Measurements from ENCODE around the gene SAMD4A.
"Not testable (repeated sequence)": the region's sequence is repeated elsewhere in the genome, so short reads cannot be mapped to it uniquely, and the experiment has no call there.

SAMD4A gene

DNA sequence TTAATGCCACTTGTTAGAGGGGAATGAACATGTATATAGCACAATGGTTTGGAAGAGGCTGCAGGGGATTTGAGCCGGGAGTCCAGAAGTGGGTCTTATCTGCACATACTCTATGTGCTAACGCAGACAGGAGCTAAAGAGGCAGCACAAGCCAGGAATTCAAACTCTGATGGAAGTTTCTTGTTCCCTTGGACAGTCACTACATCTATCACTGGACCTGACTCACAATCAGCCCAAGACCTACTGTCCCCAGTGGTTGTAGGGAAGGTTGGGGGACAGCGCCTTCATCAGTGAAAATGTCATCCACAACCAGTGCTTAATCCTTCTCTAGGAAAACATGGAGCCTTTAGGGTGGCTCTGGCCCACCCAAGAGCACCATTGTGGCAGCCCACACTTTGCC, 227.9 kb downstream of the SAMD4A start:
- no peaks in the 10 kb centered on the region for H3K4me1 Mint-ChIP-seq (ENCODE audit: low read depth)

DNA sequence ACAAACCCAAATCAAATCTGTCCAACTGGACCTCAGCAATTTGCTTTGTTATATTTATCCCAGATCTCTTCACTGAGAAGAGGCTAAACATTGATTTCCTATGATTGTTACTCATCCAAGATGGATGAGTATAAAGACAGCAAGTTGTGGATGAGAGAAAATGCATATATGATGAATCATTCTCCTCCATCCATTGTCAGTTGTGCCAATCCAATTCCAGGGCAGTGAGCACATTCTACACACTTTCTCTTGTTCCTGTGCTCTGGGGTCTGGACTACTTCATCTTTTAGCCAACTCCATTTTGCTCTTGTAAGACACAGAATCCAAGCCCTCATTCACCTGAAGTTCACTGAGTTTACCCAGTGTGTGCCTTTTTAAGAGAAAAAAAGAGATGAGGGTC, 230.0 kb downstream of the SAMD4A start:
- Mint-ChIP-seq H3K4me3 (no peak overlapping the region), H3K4me1 (ENCODE audit: low read depth) (no peaks in the 10 kb centered on the region), H3K9me3 (peaks cover 4% of the 10 kb centered on the region), H3K27me3 (ENCODE audit: low read depth) (peaks cover 20% of the 10 kb centered on the region), H3K27ac (no peak overlapping the region), H3K36me3 (ENCODE audit: low read depth) (no peaks in the 10 kb centered on the region)

More for the DNA sequence above, 227.9 kb downstream of the SAMD4A start:
- peaks cover 2% of the 10 kb centered on the region for H3K27me3 Mint-ChIP-seq (ENCODE audit: low read depth)
- H3K4me3 Mint-ChIP-seq = no peak overlapping the region
- no peak overlapping the region for H3K27ac Mint-ChIP-seq
- peaks cover 4% of the 10 kb centered on the region for H3K9me3 Mint-ChIP-seq
- no peaks in the 10 kb centered on the region for H3K36me3 Mint-ChIP-seq (ENCODE audit: low read depth)

DNA sequence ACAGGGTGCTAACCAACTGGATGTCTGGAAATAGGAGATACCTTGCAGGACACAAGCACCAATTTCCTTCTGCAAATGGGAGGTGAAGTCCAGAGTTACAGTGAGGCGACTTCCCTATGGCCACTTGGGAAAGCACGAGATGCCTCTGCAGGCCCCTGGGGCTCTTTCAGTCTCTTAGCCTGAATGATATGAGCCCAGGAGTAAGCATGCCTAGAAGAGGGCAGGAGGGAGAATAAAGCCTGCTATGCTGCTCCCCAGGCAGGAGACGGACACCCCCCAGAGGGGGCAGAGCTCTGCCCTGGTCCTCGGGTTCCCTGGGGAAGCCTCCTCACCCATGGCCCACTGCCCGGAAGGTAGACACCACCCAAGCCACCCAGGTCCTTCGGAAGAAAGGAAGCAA, 230.6 kb downstream of the SAMD4A start:
- peaks cover 24% of the 10 kb centered on the region for H3K27me3 Mint-ChIP-seq (ENCODE audit: low read depth)
- peaks cover 4% of the 10 kb centered on the region for H3K9me3 Mint-ChIP-seq
- no peaks in the 10 kb centered on the region for H3K36me3 Mint-ChIP-seq (ENCODE audit: low read depth)
- H3K4me3 Mint-ChIP-seq = no peak overlapping the region
- H3K4me1 Mint-ChIP-seq (ENCODE audit: low read depth) = no peaks in the 10 kb centered on the region
- H3K27ac Mint-ChIP-seq = no peak overlapping the region

DNA sequence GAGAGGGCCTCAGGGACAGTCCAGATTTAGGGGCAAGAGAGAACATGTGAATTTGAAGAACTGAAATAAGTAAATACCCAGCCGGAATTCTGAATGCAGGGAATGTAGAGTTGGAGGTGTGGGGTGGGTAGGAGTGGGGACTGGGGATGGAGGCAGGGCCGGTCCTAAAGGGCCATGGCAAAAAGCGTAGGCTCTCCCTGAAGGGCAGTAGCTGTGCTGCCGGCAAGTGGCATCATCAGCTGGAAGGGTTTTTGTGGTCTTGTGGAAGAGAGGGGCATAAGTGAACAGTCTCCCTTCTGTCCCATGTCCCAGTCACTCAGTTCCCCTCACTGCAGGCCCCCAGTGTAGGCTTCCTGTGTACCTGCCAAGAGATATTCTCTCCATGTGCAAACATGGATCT, 231.1 kb downstream of the SAMD4A start:
- Mint-ChIP-seq H3K4me1 (ENCODE audit: low read depth) (no peaks in the 10 kb centered on the region), H3K9me3 (peaks cover 4% of the 10 kb centered on the region), H3K27me3 (ENCODE audit: low read depth) (peaks cover 27% of the 10 kb centered on the region), H3K4me3 (no peak overlapping the region), H3K27ac (no peak overlapping the region), H3K36me3 (ENCODE audit: low read depth) (no peaks in the 10 kb centered on the region)

DNA sequence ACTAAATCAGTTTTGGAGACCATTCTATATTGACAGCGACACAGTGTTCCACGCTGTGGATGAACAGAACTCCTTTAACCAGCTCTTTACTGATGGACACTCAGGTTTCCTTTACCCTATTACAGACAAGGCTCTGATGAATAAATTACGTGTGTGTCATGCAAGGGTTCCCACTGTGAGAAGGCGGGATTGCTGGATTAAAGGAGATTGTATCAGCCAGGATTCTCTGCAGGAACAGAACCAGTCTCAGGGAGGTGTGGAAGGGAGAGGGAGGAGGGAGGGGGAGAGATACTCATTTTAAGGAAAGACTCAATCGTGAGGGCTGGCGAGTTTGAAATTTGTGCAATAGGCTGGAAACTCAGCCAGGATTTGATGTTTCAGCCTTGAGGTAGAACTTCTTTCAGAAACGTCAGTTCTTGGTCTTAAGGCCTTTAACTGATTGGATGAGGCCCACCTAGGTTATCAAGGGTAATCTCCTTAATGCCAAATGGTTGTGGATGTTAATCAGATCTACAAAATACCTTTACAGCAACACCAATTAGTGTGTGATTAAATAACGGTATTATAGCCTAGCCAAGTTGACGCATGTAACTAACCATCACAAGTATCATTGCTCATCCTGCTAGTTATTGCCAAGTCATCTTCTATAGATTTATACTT, 231.7 kb downstream of the SAMD4A start:
- H3K27me3 Mint-ChIP-seq (ENCODE audit: low read depth) = peaks cover 27% of the 10 kb centered on the region
- H3K9me3 Mint-ChIP-seq = peaks cover 4% of the 10 kb centered on the region
- H3K36me3 Mint-ChIP-seq (ENCODE audit: low read depth) = no peaks in the 10 kb centered on the region
- H3K4me3 Mint-ChIP-seq = no peak overlapping the region
- H3K4me1 Mint-ChIP-seq (ENCODE audit: low read depth) = no peaks in the 10 kb centered on the region
- no peak overlapping the region for H3K27ac Mint-ChIP-seq

DNA sequence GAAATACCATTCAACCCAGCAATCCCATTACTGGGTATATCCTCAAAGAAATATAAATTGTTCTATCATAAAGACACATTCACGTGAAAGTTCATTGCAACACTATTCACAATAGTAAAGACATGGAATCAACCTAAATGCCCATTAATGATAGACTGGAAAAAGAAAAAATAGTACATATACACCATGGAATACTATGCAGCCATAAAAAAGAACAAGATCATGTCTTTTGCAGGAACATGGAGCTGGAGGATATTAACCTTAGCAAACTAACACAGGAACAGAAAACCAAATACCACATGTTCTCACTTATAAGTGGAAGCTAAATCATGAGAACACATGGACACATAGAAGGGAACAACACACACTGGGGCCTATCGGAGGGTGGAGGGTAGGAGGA, 234.6 kb downstream of the SAMD4A start:
- H3K36me3 Mint-ChIP-seq (ENCODE audit: low read depth); H3K4me1 Mint-ChIP-seq (ENCODE audit: low read depth); H3K27ac Mint-ChIP-seq; H3K4me3 Mint-ChIP-seq; H3K9me3 Mint-ChIP-seq: not testable (repeated sequence)
- peaks cover 49% of the 10 kb centered on the region for H3K27me3 Mint-ChIP-seq (ENCODE audit: low read depth)

DNA sequence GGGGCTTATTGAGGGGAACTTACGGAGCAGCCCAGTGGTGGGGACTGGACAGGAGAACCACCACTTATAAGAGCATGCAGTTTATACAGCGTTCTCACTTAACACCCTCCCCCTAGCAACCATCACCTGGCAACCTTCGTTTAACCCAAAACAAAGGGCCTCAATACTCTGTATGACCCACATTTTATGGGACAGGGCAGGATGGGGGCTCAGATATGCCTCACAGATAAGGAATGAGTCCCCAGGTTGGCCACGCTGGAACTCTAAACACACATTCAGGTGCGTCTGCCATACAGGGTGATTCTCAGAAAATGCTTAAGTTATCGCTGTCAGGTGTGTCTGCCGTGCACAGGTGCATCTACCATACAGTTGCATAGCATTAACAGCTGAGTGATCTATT, 236.5 kb downstream of the SAMD4A start:
- Mint-ChIP-seq H3K9me3 (no peaks in the 10 kb centered on the region), H3K4me1 (ENCODE audit: low read depth) (peaks cover 5% of the 10 kb centered on the region), H3K4me3 (no peak overlapping the region), H3K36me3 (ENCODE audit: low read depth) (no peaks in the 10 kb centered on the region), H3K27me3 (ENCODE audit: low read depth) (peaks cover 49% of the 10 kb centered on the region), H3K27ac (no peak overlapping the region)

DNA sequence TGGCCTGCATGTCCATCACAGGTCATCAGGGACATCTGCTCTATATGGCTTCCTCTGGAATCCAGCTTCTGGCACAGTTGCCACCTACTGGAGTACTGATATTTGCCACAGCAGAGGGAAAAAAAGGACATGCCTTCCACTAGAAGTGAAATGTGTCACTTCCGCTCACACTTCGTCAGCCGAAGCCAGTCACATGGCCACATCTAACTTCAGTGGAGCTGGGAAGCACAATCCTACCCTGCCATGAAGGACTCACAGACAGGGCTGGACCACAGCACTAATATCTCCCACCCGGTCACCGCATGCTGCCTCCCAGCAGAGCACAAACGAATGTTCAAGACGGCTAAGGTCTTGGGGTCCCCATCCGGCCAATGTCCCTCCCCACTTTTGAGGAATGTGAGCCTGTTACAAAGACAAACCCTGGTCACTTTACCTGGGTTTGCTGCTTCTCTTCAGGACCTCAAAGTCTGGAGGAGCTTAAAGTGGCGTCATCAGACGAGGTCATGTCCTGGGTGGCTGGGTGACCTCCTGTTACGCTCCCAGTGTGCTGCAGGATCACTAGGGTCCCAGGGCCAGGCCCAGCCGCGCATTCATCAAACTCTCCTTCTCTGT, 237.1 kb downstream of the SAMD4A start:
- no peak overlapping the region for H3K27ac Mint-ChIP-seq
- no peaks in the 10 kb centered on the region for H3K9me3 Mint-ChIP-seq
- no peak overlapping the region for H3K4me3 Mint-ChIP-seq
- peaks cover 49% of the 10 kb centered on the region for H3K27me3 Mint-ChIP-seq (ENCODE audit: low read depth)
- peaks cover 5% of the 10 kb centered on the region for H3K4me1 Mint-ChIP-seq (ENCODE audit: low read depth)
- H3K36me3 Mint-ChIP-seq (ENCODE audit: low read depth) = no peaks in the 10 kb centered on the region

DNA sequence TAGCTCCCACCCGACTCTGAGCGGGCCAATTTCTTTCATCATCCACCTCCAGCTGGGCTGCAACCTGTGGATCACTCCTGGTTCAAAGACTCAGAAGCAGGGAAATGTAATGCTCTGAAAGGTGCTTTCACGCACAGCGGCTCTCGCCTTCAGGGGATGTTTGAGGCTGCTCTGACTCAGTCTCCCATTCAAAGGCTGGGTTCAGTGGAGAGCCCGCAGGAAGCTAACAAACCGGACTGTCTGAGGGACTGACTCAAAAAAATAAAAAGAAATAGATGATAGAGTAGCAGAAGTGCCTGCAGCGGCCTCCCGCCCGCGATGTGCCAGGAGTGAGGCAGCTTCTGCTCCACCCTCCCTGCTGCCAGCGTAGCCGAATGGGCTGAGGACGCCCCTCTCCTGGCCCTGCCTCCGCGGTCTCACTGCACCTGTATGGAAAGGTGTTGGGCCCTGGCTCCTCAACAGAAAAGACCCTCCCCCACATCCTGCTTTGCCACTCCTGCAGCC, 237.7 kb downstream of the SAMD4A start:
- H3K9me3 Mint-ChIP-seq = no peaks in the 10 kb centered on the region
- H3K4me3 Mint-ChIP-seq = no peak overlapping the region
- H3K36me3 Mint-ChIP-seq (ENCODE audit: low read depth) = no peaks in the 10 kb centered on the region
- no peak overlapping the region for H3K27ac Mint-ChIP-seq
- peaks cover 48% of the 10 kb centered on the region for H3K27me3 Mint-ChIP-seq (ENCODE audit: low read depth)
- H3K4me1 Mint-ChIP-seq (ENCODE audit: low read depth) = peaks cover 5% of the 10 kb centered on the region

DNA sequence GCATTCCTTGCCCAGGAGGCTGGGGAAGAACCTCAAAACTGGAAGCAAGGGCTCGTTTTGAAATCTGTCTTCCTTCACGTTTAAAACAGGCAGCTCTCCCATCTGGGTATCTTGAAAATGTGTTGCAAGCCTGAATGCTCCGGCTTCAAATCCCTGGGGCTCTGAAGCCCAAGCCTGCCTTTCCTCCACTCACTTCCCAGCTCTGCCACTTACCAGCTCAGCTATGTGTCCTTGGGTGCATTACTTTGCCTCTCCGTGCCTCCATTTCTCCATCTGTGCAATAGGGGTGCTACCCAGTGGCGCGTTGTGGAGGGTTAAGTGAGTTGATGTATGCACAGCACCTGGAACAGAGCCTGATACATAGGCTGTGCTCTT, 238.1 kb downstream of the SAMD4A start:
- no peaks in the 10 kb centered on the region for H3K36me3 Mint-ChIP-seq (ENCODE audit: low read depth)
- no peak overlapping the region for H3K27ac Mint-ChIP-seq
- peaks cover 5% of the 10 kb centered on the region for H3K4me1 Mint-ChIP-seq (ENCODE audit: low read depth)
- H3K4me3 Mint-ChIP-seq = no peak overlapping the region
- no peaks in the 10 kb centered on the region for H3K9me3 Mint-ChIP-seq
- peaks cover 44% of the 10 kb centered on the region for H3K27me3 Mint-ChIP-seq (ENCODE audit: low read depth)

DNA sequence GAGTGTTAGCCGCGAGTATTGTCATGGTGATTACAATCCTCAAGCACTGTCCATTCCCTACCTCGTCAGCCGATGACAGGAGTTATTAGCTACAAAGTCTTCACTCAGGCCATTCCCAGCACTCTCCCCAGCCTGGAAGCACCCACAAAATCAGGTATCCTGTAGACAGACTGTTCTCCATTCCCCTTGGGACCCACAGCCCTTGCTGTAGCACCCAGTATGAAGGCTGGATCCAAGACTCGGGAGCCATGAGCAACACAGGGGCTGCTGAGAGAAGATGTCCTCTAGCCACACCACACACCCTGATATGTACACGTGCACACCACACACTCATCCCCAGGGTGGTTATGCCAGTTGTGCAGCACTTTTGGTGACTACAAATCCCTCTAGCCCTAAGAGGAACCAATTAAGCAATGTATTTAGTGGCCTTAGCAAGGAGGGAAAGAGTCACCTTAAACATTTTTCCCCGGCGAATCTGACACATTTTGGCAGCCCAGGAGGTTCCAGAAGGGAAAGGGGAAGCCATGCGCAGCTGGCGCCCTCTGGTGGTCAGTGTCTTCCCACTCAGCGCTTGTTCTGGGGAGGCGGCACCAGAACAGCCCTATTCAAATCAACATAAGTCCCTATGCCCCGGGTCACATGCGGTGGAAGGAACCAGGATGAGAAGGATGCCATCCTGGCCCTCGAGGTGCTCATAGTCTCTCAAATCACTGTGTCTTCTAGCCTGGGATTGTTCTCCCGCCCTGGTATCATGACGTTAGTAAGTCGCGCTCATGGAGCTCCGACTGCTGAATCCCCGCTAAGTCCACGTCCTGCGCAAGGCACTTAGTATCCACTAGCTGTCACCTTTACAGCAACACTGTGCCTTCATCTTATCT, 238.8 kb downstream of the SAMD4A start:
- peaks cover 37% of the 10 kb centered on the region for H3K27me3 Mint-ChIP-seq (ENCODE audit: low read depth)
- no peaks in the 10 kb centered on the region for H3K36me3 Mint-ChIP-seq (ENCODE audit: low read depth)
- peaks cover 5% of the 10 kb centered on the region for H3K4me1 Mint-ChIP-seq (ENCODE audit: low read depth)
- no peak overlapping the region for H3K27ac Mint-ChIP-seq
- no peaks in the 10 kb centered on the region for H3K9me3 Mint-ChIP-seq
- H3K4me3 Mint-ChIP-seq = no peak overlapping the region

DNA sequence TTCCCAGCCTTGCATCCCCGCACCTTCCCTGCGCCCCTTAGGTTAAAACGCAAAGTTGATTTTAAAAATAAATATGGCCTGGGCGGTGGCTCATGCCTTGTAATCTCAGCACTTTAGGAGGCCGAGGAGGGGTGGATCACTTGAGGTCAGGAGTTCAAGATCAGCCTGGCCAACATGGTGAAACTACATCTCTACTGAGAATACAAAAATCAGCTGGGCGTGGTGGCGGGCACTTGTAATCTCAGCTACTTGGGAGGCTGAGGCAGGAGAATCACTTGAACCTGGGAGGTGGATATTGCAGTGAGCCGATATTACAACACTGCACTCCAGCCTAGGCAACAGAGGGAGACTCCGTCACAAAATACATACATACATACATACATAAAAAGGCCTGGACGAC, 239.7 kb downstream of the SAMD4A start:
- peaks cover 5% of the 10 kb centered on the region for H3K4me1 Mint-ChIP-seq (ENCODE audit: low read depth)
- H3K27me3 Mint-ChIP-seq (ENCODE audit: low read depth) = peaks cover 30% of the 10 kb centered on the region
- no peaks in the 10 kb centered on the region for H3K36me3 Mint-ChIP-seq (ENCODE audit: low read depth)
- no peak overlapping the region for H3K27ac Mint-ChIP-seq
- H3K4me3 Mint-ChIP-seq = no peak overlapping the region
- H3K9me3 Mint-ChIP-seq = no peaks in the 10 kb centered on the region

DNA sequence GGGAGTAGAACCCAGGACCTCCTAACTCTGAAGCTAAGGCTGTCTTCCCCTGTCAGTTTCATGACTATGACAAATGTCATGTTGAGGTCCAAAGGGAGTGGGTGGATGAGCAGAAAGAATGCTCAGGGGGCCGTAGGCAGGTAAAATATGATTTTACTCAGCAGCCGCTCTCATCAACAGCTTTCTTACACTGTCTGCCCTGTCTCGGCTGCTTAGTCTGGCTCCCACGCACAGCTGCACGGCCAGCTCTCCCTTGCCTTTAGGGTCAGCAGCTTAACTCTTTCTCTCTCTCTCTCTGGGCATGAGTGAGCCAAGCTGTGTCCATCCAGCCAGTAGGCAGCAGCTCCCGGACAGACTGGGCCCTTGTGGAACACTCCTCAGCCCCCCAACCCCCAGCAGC, 240.5 kb downstream of the SAMD4A start:
- Mint-ChIP-seq H3K27me3 (ENCODE audit: low read depth) (peaks cover 26% of the 10 kb centered on the region), H3K27ac (no peak overlapping the region), H3K36me3 (ENCODE audit: low read depth) (no peaks in the 10 kb centered on the region), H3K9me3 (no peaks in the 10 kb centered on the region), H3K4me1 (ENCODE audit: low read depth) (peaks cover 5% of the 10 kb centered on the region), H3K4me3 (no peak overlapping the region)

DNA sequence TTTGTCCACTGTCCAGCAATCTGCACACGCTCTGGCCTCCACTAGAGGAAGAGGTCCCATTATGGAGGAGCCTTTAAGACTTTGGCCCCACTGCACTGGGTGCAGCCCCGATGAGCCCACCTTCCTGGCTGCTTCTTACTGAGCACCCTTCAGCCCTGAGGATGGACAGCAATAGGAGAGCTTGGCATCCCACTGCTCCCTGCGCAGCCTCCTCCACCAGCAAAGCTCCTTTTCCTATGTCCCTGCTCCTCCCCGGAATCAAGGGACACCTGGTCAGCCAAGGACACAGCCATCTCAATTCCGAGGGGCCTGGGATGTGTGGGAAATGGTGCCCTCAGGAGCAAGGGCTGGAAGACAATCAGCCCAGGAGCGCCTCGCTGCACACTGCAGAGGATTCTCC, 241.0 kb downstream of the SAMD4A start:
- Mint-ChIP-seq H3K4me3 (no peak overlapping the region), H3K36me3 (ENCODE audit: low read depth) (no peaks in the 10 kb centered on the region), H3K27ac (no peak overlapping the region), H3K4me1 (ENCODE audit: low read depth) (peaks cover 5% of the 10 kb centered on the region), H3K27me3 (ENCODE audit: low read depth) (peaks cover 22% of the 10 kb centered on the region), H3K9me3 (no peaks in the 10 kb centered on the region)
